Measurements from ENCODE around the gene ASIC1. TPM values are rescaled to one million over a fixed set of nuclear protein-coding genes. Genes with fewer than 3 reads are reported as not detected.

Gene ASIC1
- total and polyA plus RNA-seq, 2 donors from 2014 or later, result 0.99 to 1.6 TPM

DNA sequence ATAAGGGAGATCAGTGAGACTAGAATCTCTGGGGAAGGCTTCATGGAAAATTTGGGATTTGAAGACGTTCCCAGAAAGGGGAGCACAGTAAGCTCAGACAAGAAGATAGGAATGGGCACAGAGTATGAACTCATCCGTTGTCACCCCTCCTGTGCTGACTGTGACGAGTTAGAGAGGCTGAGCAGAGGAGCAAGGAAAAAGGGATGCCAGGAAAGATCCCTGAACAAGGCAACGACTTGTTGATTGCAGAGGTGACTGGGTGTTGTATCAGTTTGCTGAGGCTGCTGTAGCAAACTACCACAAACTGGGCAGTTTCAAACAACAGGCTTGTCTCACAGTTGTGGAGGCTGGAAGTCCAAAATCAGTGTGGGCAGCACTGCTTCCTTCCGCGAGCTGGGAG, 40.6 kb downstream of the ASIC1 start:
- peaks cover 12 to 52% (median 39%) of the 10 kb centered on the region in 3 donors for H3K36me3 ChIP-seq (ENCODE audit: control insufficient read depth in 2 of 3, insufficient read depth in 3 of 3, low read length in 3 of 3)
- intact Hi-C loops (cut with DNase I), result no loop called here
- TF ChIP-seq, protein P1, sequence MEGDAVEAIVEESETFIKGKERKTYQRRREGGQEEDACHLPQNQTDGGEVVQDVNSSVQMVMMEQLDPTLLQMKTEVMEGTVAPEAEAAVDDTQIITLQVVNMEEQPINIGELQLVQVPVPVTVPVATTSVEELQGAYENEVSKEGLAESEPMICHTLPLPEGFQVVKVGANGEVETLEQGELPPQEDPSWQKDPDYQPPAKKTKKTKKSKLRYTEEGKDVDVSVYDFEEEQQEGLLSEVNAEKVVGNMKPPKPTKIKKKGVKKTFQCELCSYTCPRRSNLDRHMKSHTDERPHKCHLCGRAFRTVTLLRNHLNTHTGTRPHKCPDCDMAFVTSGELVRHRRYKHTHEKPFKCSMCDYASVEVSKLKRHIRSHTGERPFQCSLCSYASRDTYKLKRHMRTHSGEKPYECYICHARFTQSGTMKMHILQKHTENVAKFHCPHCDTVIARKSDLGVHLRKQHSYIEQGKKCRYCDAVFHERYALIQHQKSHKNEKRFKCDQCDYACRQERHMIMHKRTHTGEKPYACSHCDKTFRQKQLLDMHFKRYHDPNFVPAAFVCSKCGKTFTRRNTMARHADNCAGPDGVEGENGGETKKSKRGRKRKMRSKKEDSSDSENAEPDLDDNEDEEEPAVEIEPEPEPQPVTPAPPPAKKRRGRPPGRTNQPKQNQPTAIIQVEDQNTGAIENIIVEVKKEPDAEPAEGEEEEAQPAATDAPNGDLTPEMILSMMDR (IDR thresholded peaks at IDR 0.05; ENCODE audit: borderline replicate concordance, extremely low read depth, insufficient read depth), result no peak

DNA sequence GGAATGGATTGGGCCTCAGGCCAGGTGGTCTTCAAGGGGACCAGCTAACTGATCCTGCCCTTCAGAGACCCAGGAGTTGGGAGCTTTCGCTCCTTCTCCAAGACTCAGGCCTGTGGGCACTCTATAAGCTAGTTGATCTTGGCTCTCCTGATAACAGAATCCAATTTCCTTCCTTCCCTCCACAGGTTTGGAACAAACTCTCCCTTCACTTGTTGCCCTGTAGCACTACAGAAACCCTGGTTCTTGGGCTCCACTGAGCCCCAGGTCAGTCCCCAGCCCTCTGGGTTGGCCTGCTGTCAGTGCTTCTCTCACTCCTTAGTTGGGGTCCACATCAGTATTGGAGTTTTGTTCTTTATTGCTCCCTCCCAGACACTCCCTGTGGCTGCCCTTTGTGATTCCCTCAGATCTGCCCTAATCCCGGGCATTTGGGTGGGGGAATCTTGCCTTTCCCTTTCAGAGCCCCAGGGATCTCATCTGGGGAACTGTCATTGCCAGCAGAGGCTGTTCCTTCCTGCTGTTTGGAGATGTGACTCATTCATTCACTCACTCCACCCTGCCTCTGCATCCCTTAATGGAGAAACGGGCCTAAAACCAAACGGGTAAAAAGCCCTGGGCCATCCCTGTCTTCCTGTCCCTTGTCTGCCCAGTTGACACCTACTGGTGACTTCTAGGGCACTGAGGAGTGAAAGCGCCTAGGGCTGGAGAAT, 42.1 kb downstream of the ASIC1 start:
- no peak for FAIRE-seq
- Histone ChIP-seq H3K36me3 (ENCODE audit: control insufficient read depth in 2 of 3, insufficient read depth in 3 of 3, low read length in 3 of 3) (peaks cover 12 to 48% (median 35%) of the 10 kb centered on the region in 3 donors), H3K9ac (ENCODE audit: low read length in 3 of 3) (no peak overlapping the region), H3K9me3 (ENCODE audit: control insufficient read depth in 2 of 3, insufficient read depth in 1 of 3, low read length in 3 of 3) (no peaks in the 10 kb centered on the region), H3K4me3 (ENCODE audit: low read length in 3 of 3) (no peak overlapping the region), H3K27me3 (ENCODE audit: control insufficient read depth, insufficient read depth, low read length) (no peaks in the 10 kb centered on the region), H3K4me1 (ENCODE audit: control insufficient read depth in 2 of 3, insufficient read depth in 2 of 3, low read depth in 1 of 3, low read length in 3 of 3) (peaks cover 0 to 16% (median 7%) of the 10 kb centered on the region in 3 donors), H3K27ac (ENCODE audit: low read depth in 2 of 2, low read length in 2 of 2) (no peak overlapping the region)
- DNase-seq, result no peak
- TF ChIP-seq, protein P1 (IDR thresholded peaks at IDR 0.05; ENCODE audit: borderline replicate concordance, extremely low read depth, insufficient read depth), result no peak
- intact Hi-C loops (cut with DNase I), result no loop called here

More for the DNA sequence above, 40.6 kb downstream of the ASIC1 start:
- Histone ChIP-seq H3K9ac (ENCODE audit: low read length in 3 of 3) (no peak overlapping the region), H3K4me3 (ENCODE audit: low read length in 3 of 3) (no peak overlapping the region), H3K27ac (ENCODE audit: low read depth in 2 of 2, low read length in 2 of 2) (no peak overlapping the region), H3K27me3 (ENCODE audit: control insufficient read depth, insufficient read depth, low read length) (no peaks in the 10 kb centered on the region), H3K9me3 (ENCODE audit: control insufficient read depth in 2 of 3, insufficient read depth in 1 of 3, low read length in 3 of 3) (no peaks in the 10 kb centered on the region), H3K4me1 (ENCODE audit: control insufficient read depth in 2 of 3, insufficient read depth in 2 of 3, low read depth in 1 of 3, low read length in 3 of 3) (peaks cover 0 to 10% (median 0%) of the 10 kb centered on the region in 3 donors)
- FAIRE-seq (no peak), DNase-seq (no peak)

DNA sequence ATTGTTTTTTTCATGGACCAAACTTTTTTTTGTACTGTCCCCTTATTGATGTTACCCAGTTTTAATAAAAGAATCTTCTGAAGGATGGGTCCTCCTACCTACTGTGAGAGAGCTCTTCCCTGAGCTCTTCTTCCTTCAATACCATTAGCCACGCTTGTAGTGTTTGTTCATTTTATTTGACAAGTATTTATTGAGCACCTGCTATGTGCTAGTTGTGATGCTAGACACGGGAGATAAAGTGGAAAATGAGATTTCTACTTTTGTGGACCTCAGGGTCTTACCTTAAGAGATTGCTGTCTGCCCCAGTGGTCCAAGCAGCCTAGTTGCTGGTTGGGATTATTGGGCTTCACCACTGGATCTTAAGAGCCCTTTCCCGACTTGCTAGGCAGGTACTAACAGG, 43.2 kb downstream of the ASIC1 start:
- Histone ChIP-seq H3K27ac (ENCODE audit: low read depth in 2 of 2, low read length in 2 of 2) (no peak overlapping the region), H3K4me3 (ENCODE audit: low read length in 3 of 3) (no peak overlapping the region), H3K27me3 (ENCODE audit: control insufficient read depth, insufficient read depth, low read length) (no peaks in the 10 kb centered on the region), H3K9me3 (ENCODE audit: control insufficient read depth in 2 of 3, insufficient read depth in 1 of 3, low read length in 3 of 3) (no peaks in the 10 kb centered on the region), H3K9ac (ENCODE audit: low read length in 3 of 3) (no peak overlapping the region), H3K4me1 (ENCODE audit: control insufficient read depth in 2 of 3, insufficient read depth in 2 of 3, low read depth in 1 of 3, low read length in 3 of 3) (peaks cover 0 to 16% (median 7%) of the 10 kb centered on the region in 3 donors), H3K36me3 (ENCODE audit: control insufficient read depth in 2 of 3, insufficient read depth in 3 of 3, low read length in 3 of 3) (peaks cover 12 to 39% (median 29%) of the 10 kb centered on the region in 3 donors)
- intact Hi-C loops (cut with DNase I), result no loop called here
- TF ChIP-seq, protein P1 (IDR thresholded peaks at IDR 0.05; ENCODE audit: borderline replicate concordance, extremely low read depth, insufficient read depth), result no peak
- FAIRE-seq (no peak), DNase-seq (no peak)
